Gastrocnemius medialis (tissue), 4 donors: Measurements from ENCODE around the gene ANKS4B. TPM values are rescaled to one million over a fixed set of nuclear protein-coding genes. Genes with fewer than 3 reads are reported as not detected.

Experiments
- ATAC-seq, 2 donors: fragments of 150-250 bp; one replicate each; pipeline ENCODE4 v1.9.1; 2016
- DNase-seq, 2 donors: peaks; one replicate each; pipeline ENCODE4 v3.0.0-alpha.2; 2019
- H3K27ac ChIP-seq, 4 donors: fragments of 200-600 bp; sonication (generic); 1 replicate in 1 of 4; 2 replicates in 3 of 4; pipeline ENCODE4 v1.5.1; 2016 to 2018; ENCODE audit warnings: mild to moderate bottlenecking in 2 of 4, moderate library complexity in 1 of 4
- H3K27me3 ChIP-seq, 3 donors: fragments of 200-600 bp; sonication (generic) in 2 of 3; 1 replicate in 1 of 3; 2 replicates in 2 of 3; pipeline versions ENCODE4 v1.5.1 to v1.6.0; 2016 to 2019; ENCODE audit warnings: mild to moderate bottlenecking in 1 of 3, moderate library complexity in 1 of 3
- H3K36me3 ChIP-seq, 2 donors: fragments of 200-600 bp; sonication (generic) in 1 of 2; one replicate each; pipeline ENCODE4 v1.5.1; 2017 to 2018
- H3K4me1 ChIP-seq, 2 donors: fragments of 200-600 bp; sonication (generic) in 1 of 2; one replicate each; pipeline ENCODE4 v1.5.1; 2016 to 2017; ENCODE audit warnings: mild to moderate bottlenecking in 2 of 2
- H3K4me3 ChIP-seq, 4 donors: fragments of 200-600 bp; sonication (generic) in 3 of 4; 1 replicate in 1 of 4; 2 replicates in 3 of 4; pipeline ENCODE4 v1.5.1; 2016 to 2019; ENCODE audit warnings: mild to moderate bottlenecking in 2 of 4
- H3K9me3 ChIP-seq, 3 donors: fragments of 200-600 bp; sonication (generic) in 2 of 3; 1 replicate in 1 of 3; 2 replicates in 2 of 3; pipeline ENCODE4 v1.5.1; 2016 to 2019
- CTCF ChIP-seq, 5 experiments: fragments of 450-650 bp in 3 of 5; fragments of 200-600 bp in 2 of 5; sonication (generic) in 2 of 5; IDR thresholded peaks in 4 of 5; conservative IDR thresholded peaks in 1 of 5; 1 replicate in 4 of 5; 2 replicates in 1 of 5; pipeline ENCODE4 v1.5.1; 2016 to 2019; ENCODE audit warnings: antibody characterized with exemption in 5 of 5, mild to moderate bottlenecking in 3 of 5, moderate library complexity in 3 of 5
- POLR2A ChIP-seq, 2 donors: fragments of 450-650 bp; IDR thresholded peaks; one replicate each; pipeline ENCODE4 v1.6.1; 2017; ENCODE audit warnings: antibody characterized with exemption in 2 of 2, mild to moderate bottlenecking in 2 of 2, moderate library complexity in 2 of 2
- in situ Hi-C, 4 donors: fragments of 200-750 bp; cut with MboI; loops; one replicate each; pipeline versions ENCODE4 v1.15.0 to v1.8.0; 2017; ENCODE audit warnings: low sequenced_read_pairs in 4 of 4
- intact Hi-C: fragments of 100-400 bp; cut with DNase I; formaldehyde crosslinking; loops from one replicate; pipeline ENCODE4 v1.15.1; 2023; ENCODE audit warnings: low total_unique reads
- total RNA-seq, 4 donors: library from RNA; depleted of rRNA; stranded (reverse); fragments of >200 nt; gene quantifications; one replicate each; pipeline versions ENCODE4 v1.1.0 to v1.2.3, GENCODE V29; 2016

Gene ANKS4B
- total RNA-seq, 4 donors from 2014 or later: 0.04 to 0.10 TPM; not detected in 2

DNA sequence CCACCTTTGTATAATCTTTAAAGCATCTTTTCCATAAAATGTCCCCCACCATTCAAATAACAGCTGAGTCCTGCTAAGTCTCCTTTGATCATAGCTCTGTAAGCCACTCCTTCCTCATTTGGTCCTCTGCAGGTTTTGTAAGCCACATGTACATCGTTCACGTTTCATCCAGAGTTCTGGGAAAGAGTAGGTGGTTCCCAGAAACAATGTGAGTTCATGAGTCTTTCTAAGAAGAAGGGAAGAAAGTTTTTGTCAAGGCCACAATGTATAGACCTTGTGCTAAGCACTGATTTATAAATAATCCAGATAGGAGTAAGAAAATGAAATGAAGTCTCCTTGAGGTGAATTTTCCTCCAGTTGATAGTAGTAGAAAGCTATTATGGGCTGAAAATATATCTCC is 8.7 kb upstream of the ANKS4B start:
- no peak for DNase-seq
- Histone ChIP-seq H3K27me3 (peaks cover 0 to 4% (median 0%) of the 10 kb centered on the region in 3 donors), H3K36me3 (no peaks in the 10 kb centered on the region), H3K27ac (no peak overlapping the region), H3K4me3 (no peak overlapping the region), H3K4me1 (no peaks in the 10 kb centered on the region), H3K9me3 (no peaks in the 10 kb centered on the region)
- intact Hi-C loops: no loop called here
- no peak for TF ChIP-seq POLR2A (IDR thresholded peaks at IDR 0.05)
- no peak for TF ChIP-seq CTCF (IDR thresholded peaks at IDR 0.05 in 4 of 5, conservative IDR thresholded peaks at IDR 0.05 in 1 of 5)
- in situ Hi-C loops: no loop called here
- ATAC-seq: no peak

GRCh38 chr16:21226749-21227148 is 6.8 kb upstream of the ANKS4B start:
- ATAC-seq (no peak), DNase-seq (no peak)
- no peaks in the 10 kb centered on the region for H3K9me3 ChIP-seq
- H3K27ac ChIP-seq: no peak overlapping the region
- no peak for TF ChIP-seq POLR2A (IDR thresholded peaks at IDR 0.05)
- no peak for TF ChIP-seq CTCF (IDR thresholded peaks at IDR 0.05 in 4 of 5, conservative IDR thresholded peaks at IDR 0.05 in 1 of 5)
- in situ Hi-C loops (no loop called here), intact Hi-C loops (no loop called here)
- H3K4me3 ChIP-seq: no peak overlapping the region
- no peaks in the 10 kb centered on the region for H3K4me1 ChIP-seq
- peaks cover 0 to 8% (median 0%) of the 10 kb centered on the region in 3 donors for H3K27me3 ChIP-seq
- no peaks in the 10 kb centered on the region for H3K36me3 ChIP-seq

DNA sequence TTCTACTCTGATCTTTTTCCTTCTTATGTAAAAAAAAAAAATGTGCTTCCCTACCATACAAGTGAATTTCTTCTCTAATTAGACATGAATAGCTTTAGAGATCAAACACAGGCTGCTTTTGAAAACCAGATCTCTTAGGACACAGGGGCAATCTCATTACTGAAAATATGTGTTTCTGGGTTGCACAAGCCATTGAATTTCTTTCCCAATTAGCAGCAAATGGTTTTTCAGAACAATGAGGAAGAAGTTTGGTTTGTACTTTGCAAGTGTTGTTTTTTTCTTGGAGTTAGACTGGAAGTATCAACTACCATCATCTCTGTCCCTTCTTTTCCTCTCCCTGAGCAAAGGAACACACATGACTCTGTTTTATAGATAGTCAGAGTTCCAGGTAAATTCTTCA is 5.6 kb upstream of the ANKS4B start:
- in situ Hi-C loops (no loop called here), intact Hi-C loops (no loop called here)
- Histone ChIP-seq H3K36me3 (no peaks in the 10 kb centered on the region), H3K27me3 (peaks cover 0 to 16% (median 3%) of the 10 kb centered on the region in 3 donors), H3K9me3 (no peaks in the 10 kb centered on the region), H3K4me3 (no peak overlapping the region), H3K4me1 (no peaks in the 10 kb centered on the region), H3K27ac (no peak overlapping the region)
- DNase-seq (no peak), ATAC-seq (no peak)
- TF ChIP-seq POLR2A (IDR thresholded peaks at IDR 0.05) (no peak), CTCF (IDR thresholded peaks at IDR 0.05 in 4 of 5, conservative IDR thresholded peaks at IDR 0.05 in 1 of 5) (no peak)

GRCh38 chr16:21228361-21228872 is 5.1 kb upstream of the ANKS4B start:
- H3K4me3 ChIP-seq: no peak overlapping the region
- no peak for TF ChIP-seq CTCF (IDR thresholded peaks at IDR 0.05 in 4 of 5, conservative IDR thresholded peaks at IDR 0.05 in 1 of 5)
- TF ChIP-seq POLR2A (IDR thresholded peaks at IDR 0.05): no peak
- H3K9me3 ChIP-seq: no peaks in the 10 kb centered on the region
- in situ Hi-C loops: no loop called here
- intact Hi-C loops: no loop called here
- H3K27ac ChIP-seq: no peak overlapping the region
- DNase-seq (no peak), ATAC-seq (no peak)
- H3K4me1 ChIP-seq: no peaks in the 10 kb centered on the region
- no peaks in the 10 kb centered on the region for H3K36me3 ChIP-seq
- H3K27me3 ChIP-seq: peaks cover 0 to 21% (median 3%) of the 10 kb centered on the region in 3 donors

GRCh38 chr16:21233045-21233520 is 416 bp upstream of the ANKS4B start:
- intact Hi-C loops (no loop called here), in situ Hi-C loops (no loop called here)
- no peak overlapping the region for H3K27ac ChIP-seq
- TF ChIP-seq POLR2A (IDR thresholded peaks at IDR 0.05) (no peak), CTCF (IDR thresholded peaks at IDR 0.05 in 4 of 5, conservative IDR thresholded peaks at IDR 0.05 in 1 of 5) (no peak)
- no peak for DNase-seq
- no peaks in the 10 kb centered on the region for H3K4me1 ChIP-seq
- no peak overlapping the region for H3K4me3 ChIP-seq
- peaks cover 0 to 17% (median 3%) of the 10 kb centered on the region in 3 donors for H3K27me3 ChIP-seq
- no peak for ATAC-seq
- no peaks in the 10 kb centered on the region for H3K36me3 ChIP-seq
- H3K9me3 ChIP-seq: no peaks in the 10 kb centered on the region
